CD4-positive, alpha-beta T cell (primary cell): Measurements from ENCODE around the gene CROT. TPM values are rescaled to one million over a fixed set of nuclear protein-coding genes. Genes with fewer than 3 reads are reported as not detected.

Source experiments
- ATAC-seq: fragments of 200-7000 bp; cut with Tn5 transposase; one replicate; pipeline ENCODE4 v1.10.0; 2022; ENCODE audit warnings: mild to moderate bottlenecking; ENCODE audit not compliant: poor library complexity
- CTCF ChIA-PET: fragments of 350-600 bp; sonication (Branson Sonifier 250); formaldehyde crosslinking; loops from one replicate; lab custom pipeline; 2021; ENCODE audit warnings: antibody characterized with exemption, inconsistent platforms; lab: Charles Lee
- POLR2A ChIA-PET: fragments of 350-600 bp; sonication (Branson Sonifier 250); formaldehyde crosslinking; loops from one replicate; lab custom pipeline; 2021; ENCODE audit warnings: antibody characterized with exemption, inconsistent platforms; lab: Charles Lee
- DNase-seq, 14 experiments: peaks; one replicate each; pipeline ENCODE4 v3.0.0-alpha.2; 2013 to 2020; ENCODE audit warnings: mixed read lengths in 2 of 14
- H3K27ac ChIP-seq, 2 donors: one replicate each; pipeline versions ENCODE4 v1.5.1 to v1.7.0; 2013; ENCODE audit warnings: low read length in 2 of 2, low read depth in 1 of 2, mild to moderate bottlenecking in 1 of 2
- H3K27me3 ChIP-seq, 2 experiments: 1 replicate in 1 of 2; 2 replicates in 1 of 2; pipeline versions ENCODE4 v1.6.1 to v1.7.0; 2013; ENCODE audit warnings: low read length in 2 of 2, control low read depth in 1 of 2, mild to moderate bottlenecking in 1 of 2, moderate library complexity in 1 of 2; ENCODE audit not compliant: insufficient read depth in 2 of 2, control insufficient read depth in 1 of 2
- H3K36me3 ChIP-seq: one replicate; pipeline ENCODE4 v1.6.1; 2013; ENCODE audit warnings: low read length, control low read depth; ENCODE audit not compliant: insufficient read depth
- H3K4me1 ChIP-seq: one replicate; pipeline ENCODE4 v1.6.1; 2013; ENCODE audit warnings: low read length, control low read depth; ENCODE audit not compliant: insufficient read depth
- H3K4me3 ChIP-seq: one replicate; pipeline ENCODE4 v1.5.1; 2013; ENCODE audit warnings: mild to moderate bottlenecking, low read length, moderate library complexity
- H3K9me3 ChIP-seq, 2 experiments: 1 replicate in 1 of 2; 2 replicates in 1 of 2; pipeline versions ENCODE4 v1.6.1 to v1.7.0; 2013; ENCODE audit warnings: low read length in 2 of 2, mild to moderate bottlenecking in 2 of 2, control low read depth in 1 of 2, moderate library complexity in 1 of 2; ENCODE audit not compliant: control insufficient read depth in 1 of 2, insufficient read depth in 1 of 2
- H3K27ac Mint-ChIP-seq: one replicate; pipeline ENCODE4 v1.8.0; 2020; ENCODE audit warnings: mixed read lengths
- H3K27me3 Mint-ChIP-seq: one replicate; pipeline ENCODE4 v1.8.0; 2021; ENCODE audit warnings: mixed read lengths
- H3K36me3 Mint-ChIP-seq: one replicate; pipeline ENCODE4 v1.8.0; 2021; ENCODE audit warnings: low read depth, mixed read lengths
- H3K4me1 Mint-ChIP-seq: one replicate; pipeline ENCODE4 v1.8.0; 2021; ENCODE audit warnings: low read depth, mixed read lengths
- H3K4me3 Mint-ChIP-seq: one replicate; pipeline ENCODE4 v1.8.0; 2020; ENCODE audit warnings: mild to moderate bottlenecking, mixed read lengths
- H3K9me3 Mint-ChIP-seq: one replicate; pipeline ENCODE4 v1.8.0; 2020; ENCODE audit warnings: mixed read lengths
- intact Hi-C, 2 experiments: fragments of 100-400 bp; cut with DNase I in 1 of 2; cut with micrococcal nuclease in 1 of 2; formaldehyde crosslinking; loops; one replicate each; pipeline versions ENCODE4 v1.15.1 to v1.9.0; 2023 to 2025; cut with DNase I, micrococcal nuclease
- total RNA-seq, 174 experiments: library from RNA in 2 of 174; stranded (reverse) in 2 of 174; gene quantifications; one replicate each; pipeline ENCODE4 v1.2.3 and lab custom pipeline; 2021 to 2026
- TF ChIP-seq, protein P1 (sequence below): fragments of 200-600 bp; IDR thresholded peaks from one replicate; pipeline ENCODE4 v1.8.0; 2022; ENCODE audit warnings: antibody characterized with exemption, mild to moderate bottlenecking

The CROT gene
- total RNA-seq, 2 experiments from 2014 or later = 8.5 to 8.6 TPM

DNA sequence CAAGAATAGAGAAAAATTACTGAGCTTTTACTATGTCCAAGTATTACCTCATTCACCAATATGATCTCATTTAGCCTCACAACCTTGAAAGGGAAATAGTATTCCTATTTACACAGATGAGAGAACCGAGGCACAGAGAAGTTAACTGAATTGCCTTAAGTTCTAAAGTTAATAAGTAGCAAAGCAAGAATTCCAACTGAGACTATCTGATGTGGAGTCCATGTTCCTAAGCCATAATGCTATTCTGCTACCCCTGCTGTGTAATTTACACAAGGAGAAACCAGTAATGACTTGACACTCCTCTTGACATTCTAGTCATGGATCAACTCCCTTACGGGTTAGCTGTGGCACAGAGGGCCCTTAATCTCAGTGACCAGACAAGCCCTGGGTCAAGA, 69.3 kb downstream of the CROT start:
- Mint-ChIP-seq H3K4me1 (no peaks in the 10 kb centered on the region), H3K9me3 (no peaks in the 10 kb centered on the region), H3K27ac (no peak overlapping the region), H3K36me3 (no peaks in the 10 kb centered on the region), H3K4me3 (no peak overlapping the region), H3K27me3 (no peaks in the 10 kb centered on the region)
- Histone ChIP-seq H3K27ac (no peak overlapping the region), H3K36me3 (no peaks in the 10 kb centered on the region), H3K27me3 (no peaks in the 10 kb centered on the region), H3K9me3 (no peaks in the 10 kb centered on the region), H3K4me1 (no peaks in the 10 kb centered on the region), H3K4me3 (no peak overlapping the region)
- no peak for DNase-seq
- CTCF ChIA-PET = interaction anchor here (1.1 to 7.1 kb wide), 2 partner anchors 24 to 103 kb away, joined by 3 to 52 read pairs; no protein-coding TSS in a partner anchor
- TF ChIP-seq, protein P1, sequence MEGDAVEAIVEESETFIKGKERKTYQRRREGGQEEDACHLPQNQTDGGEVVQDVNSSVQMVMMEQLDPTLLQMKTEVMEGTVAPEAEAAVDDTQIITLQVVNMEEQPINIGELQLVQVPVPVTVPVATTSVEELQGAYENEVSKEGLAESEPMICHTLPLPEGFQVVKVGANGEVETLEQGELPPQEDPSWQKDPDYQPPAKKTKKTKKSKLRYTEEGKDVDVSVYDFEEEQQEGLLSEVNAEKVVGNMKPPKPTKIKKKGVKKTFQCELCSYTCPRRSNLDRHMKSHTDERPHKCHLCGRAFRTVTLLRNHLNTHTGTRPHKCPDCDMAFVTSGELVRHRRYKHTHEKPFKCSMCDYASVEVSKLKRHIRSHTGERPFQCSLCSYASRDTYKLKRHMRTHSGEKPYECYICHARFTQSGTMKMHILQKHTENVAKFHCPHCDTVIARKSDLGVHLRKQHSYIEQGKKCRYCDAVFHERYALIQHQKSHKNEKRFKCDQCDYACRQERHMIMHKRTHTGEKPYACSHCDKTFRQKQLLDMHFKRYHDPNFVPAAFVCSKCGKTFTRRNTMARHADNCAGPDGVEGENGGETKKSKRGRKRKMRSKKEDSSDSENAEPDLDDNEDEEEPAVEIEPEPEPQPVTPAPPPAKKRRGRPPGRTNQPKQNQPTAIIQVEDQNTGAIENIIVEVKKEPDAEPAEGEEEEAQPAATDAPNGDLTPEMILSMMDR = no peak
- POLR2A ChIA-PET = interaction anchor here (1.5 to 2.2 kb wide), 2 partner anchors 69 to 102 kb away, joined by 3 to 5 read pairs; partner anchors contain the start of gene CROT
- intact Hi-C loops = loop anchor here (2.0 to 5.0 kb wide), 4 partner anchors 472 to 502 kb away; no protein-coding TSS in a partner anchor
- no peak for ATAC-seq

DNA sequence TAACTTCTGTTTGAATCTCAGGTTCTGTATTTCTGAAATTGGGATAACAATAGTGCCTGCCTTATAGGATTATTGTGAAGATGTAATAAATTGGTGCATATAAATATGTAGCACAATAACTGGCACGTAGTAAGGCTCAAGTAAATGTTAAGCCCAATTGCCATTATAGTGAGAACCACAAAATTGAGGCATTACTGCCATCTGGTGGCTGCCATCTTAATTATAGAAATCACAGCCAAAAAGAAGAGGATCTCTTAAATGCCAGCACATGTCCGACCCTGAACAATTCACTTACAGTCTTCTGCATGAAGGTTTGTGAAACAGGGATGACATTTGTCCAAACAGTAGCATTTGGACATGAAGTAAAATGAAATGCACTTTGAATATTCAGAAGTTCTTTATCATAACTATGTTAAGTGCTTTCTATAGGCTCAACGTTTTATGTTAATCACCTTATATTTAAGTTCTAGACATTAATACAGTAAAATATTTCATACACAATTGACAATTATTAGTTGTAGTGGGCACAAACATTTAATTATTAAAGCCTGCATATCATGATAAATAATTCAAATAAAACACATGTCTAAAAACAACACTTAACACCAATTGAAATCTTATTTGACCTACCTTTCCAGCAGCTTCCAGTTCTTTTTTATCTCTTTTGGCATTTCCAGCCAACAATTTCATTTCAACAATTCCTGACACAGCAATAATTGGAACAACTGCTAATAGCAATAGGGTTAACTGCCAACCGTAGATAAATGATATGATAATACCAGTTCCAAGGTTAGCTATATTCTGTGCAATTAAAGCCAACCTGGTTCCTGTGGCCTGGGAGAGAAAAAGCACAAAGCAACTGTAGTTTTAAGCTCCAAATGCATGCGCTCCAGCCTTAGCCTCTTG, 71.5 kb downstream of the CROT start:
- peak; percentile 63 for ATAC-seq
- intact Hi-C loops = loop anchor here (1.0 to 5.0 kb wide), 5 partner anchors 105 to 505 kb away; no protein-coding TSS in a partner anchor
- peak; percentile 32 to 82 (median 60) for DNase-seq
- Histone ChIP-seq H3K36me3 (no peaks in the 10 kb centered on the region), H3K4me1 (no peaks in the 10 kb centered on the region), H3K27ac (no peak overlapping the region), H3K4me3 (no peak overlapping the region), H3K27me3 (no peaks in the 10 kb centered on the region), H3K9me3 (no peaks in the 10 kb centered on the region)
- H3K27ac Mint-ChIP-seq = no peak overlapping the region
- no peak overlapping the region for H3K4me3 Mint-ChIP-seq
- H3K27me3 Mint-ChIP-seq = no peaks in the 10 kb centered on the region
- POLR2A ChIA-PET = no interaction called here
- H3K9me3 Mint-ChIP-seq = no peaks in the 10 kb centered on the region
- CTCF ChIA-PET = interaction anchor here (0.7 to 7.1 kb wide), 4 partner anchors 90 to 105 kb away, joined by 3 to 52 read pairs (median 10); no protein-coding TSS in a partner anchor
- H3K36me3 Mint-ChIP-seq = no peaks in the 10 kb centered on the region
- TF ChIP-seq, protein P1 = peak; percentile 76
- H3K4me1 Mint-ChIP-seq = no peaks in the 10 kb centered on the region

DNA sequence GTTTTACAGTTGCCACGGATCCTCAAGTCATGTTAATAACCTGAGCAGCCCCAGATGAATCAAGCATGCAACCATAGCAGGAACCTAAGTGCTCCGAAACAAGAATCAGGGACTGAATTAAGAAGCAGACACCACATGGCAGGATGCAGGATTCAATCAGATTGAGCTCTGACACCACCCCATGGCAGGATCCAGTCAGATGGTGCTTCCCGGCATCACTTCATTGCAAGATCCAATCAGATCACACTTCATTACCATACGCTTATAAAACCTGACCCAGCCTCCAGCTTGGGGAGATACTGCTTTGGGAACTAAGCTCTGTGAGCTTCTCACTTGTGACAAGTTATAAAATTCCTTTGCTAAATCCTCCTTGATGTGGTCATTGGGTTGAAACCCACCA, 74.7 kb downstream of the CROT start:
- DNase-seq = no peak
- CTCF ChIA-PET = interaction anchor here (0.7 to 1.2 kb wide), 2 partner anchors 108 to 494 kb away, joined by 3 to 5 read pairs; no protein-coding TSS in a partner anchor
- no peaks in the 10 kb centered on the region for H3K9me3 ChIP-seq

More for the DNA sequence above, 74.7 kb downstream of the CROT start:
- Mint-ChIP-seq H3K36me3 (no peaks in the 10 kb centered on the region), H3K27ac (no peak overlapping the region), H3K27me3 (peaks cover 9% of the 10 kb centered on the region), H3K4me1 (no peaks in the 10 kb centered on the region), H3K9me3 (no peaks in the 10 kb centered on the region), H3K4me3 (no peak overlapping the region)
- no peak for ATAC-seq
- H3K27me3 ChIP-seq = peaks cover 0 to 3% of the 10 kb centered on the region in 2 experiments
- TF ChIP-seq, protein P1 = no peak
- no peaks in the 10 kb centered on the region for H3K36me3 ChIP-seq
- intact Hi-C loops = no loop called here
- H3K4me3 ChIP-seq = no peak overlapping the region
- no peak overlapping the region for H3K27ac ChIP-seq
- POLR2A ChIA-PET = no interaction called here
- H3K4me1 ChIP-seq = no peaks in the 10 kb centered on the region
